Mucosa of stomach (tissue), 1 donor: Measurements from ENCODE around the gene GAB3.

ENCODE experiments used
- H3K27me3 ChIP-seq: one replicate; pipeline ENCODE4 v1.7.0; 2013; ENCODE audit warnings: mild to moderate bottlenecking, low read length; ENCODE audit not compliant: control insufficient read depth, insufficient read depth
- H3K36me3 ChIP-seq: one replicate; pipeline ENCODE4 v1.7.0; 2013; ENCODE audit warnings: low read length; ENCODE audit not compliant: control insufficient read depth, insufficient read depth
- H3K4me1 ChIP-seq: one replicate; pipeline ENCODE4 v1.7.0; 2013; ENCODE audit warnings: mild to moderate bottlenecking, low read length; ENCODE audit not compliant: control insufficient read depth, insufficient read depth
- H3K4me3 ChIP-seq: one replicate; pipeline ENCODE4 v1.7.0; 2013; ENCODE audit warnings: low read length
- H3K9ac ChIP-seq: one replicate; pipeline ENCODE4 v1.7.0; 2013; ENCODE audit warnings: mild to moderate bottlenecking, low read length, moderate library complexity
- H3K9me3 ChIP-seq: one replicate; pipeline ENCODE4 v1.7.0; 2013; ENCODE audit warnings: mild to moderate bottlenecking, low read length, moderate library complexity; ENCODE audit not compliant: control insufficient read depth
- donor health status: Pancreatic carcinoma.

Gene GAB3

DNA sequence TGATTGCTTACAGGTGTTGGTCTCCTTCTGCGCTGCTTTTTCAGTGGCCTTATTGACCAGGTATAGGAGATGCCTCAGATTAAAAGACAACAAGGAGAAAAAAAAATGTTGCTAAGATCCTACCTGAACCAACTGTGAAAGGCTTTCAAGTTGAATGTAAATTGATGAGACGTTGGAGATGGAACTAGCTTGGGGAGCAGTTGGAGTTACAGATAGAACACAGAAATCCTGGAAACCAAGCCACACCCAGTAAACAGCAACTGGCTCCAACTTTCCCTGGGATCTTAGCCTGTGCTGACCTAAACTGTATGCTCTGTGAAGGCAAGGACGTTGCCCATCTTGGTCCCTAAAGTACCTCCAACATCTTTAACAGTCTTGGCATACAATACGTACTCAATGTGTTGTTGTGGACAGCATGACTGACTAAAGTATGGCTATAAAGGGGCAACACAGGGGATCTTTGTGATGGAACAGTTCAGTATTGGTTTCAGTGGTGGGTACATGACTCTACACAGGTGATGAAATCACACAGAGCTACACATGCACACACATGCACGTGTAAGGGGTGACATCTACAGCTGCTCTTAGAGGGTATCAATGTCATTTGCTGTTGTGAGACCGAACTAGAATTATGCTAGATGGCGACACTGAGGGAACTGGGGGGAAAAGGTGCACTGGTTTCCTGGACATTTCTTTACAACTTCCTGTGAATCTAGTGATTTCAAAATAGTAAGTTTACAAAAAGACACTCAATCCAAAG is 22.3 kb downstream of the GAB3 start:
- Histone ChIP-seq H3K4me1 (peaks cover 7% of the 10 kb centered on the region), H3K9me3 (no peaks in the 10 kb centered on the region), H3K36me3 (no peaks in the 10 kb centered on the region), H3K4me3 (no peak overlapping the region), H3K27me3 (no peaks in the 10 kb centered on the region), H3K9ac (no peak overlapping the region)

GRCh38 chrX:154727871-154728270 is 23.0 kb downstream of the GAB3 start:
- H3K9me3 ChIP-seq = no peaks in the 10 kb centered on the region
- H3K27me3 ChIP-seq = no peaks in the 10 kb centered on the region
- H3K9ac ChIP-seq = no peak overlapping the region
- no peak overlapping the region for H3K4me3 ChIP-seq
- peaks cover 7% of the 10 kb centered on the region for H3K4me1 ChIP-seq
- H3K36me3 ChIP-seq = no peaks in the 10 kb centered on the region

- Histone ChIP-seq H3K9ac (no peak overlapping the region), H3K36me3 (no peaks in the 10 kb centered on the region), H3K27me3 (no peaks in the 10 kb centered on the region), H3K9me3 (no peaks in the 10 kb centered on the region), H3K4me1 (peaks cover 7% of the 10 kb centered on the region), H3K4me3 (no peak overlapping the region)
These were observed 23.5 kb downstream of the GAB3 start for GRCh38 chrX:154727418-154727817.

- H3K9me3 ChIP-seq = no peaks in the 10 kb centered on the region
- H3K36me3 ChIP-seq = no peaks in the 10 kb centered on the region
- H3K4me1 ChIP-seq = no peaks in the 10 kb centered on the region
- no peaks in the 10 kb centered on the region for H3K27me3 ChIP-seq
- H3K9ac ChIP-seq = no peak overlapping the region
- H3K4me3 ChIP-seq = no peak overlapping the region
These were observed 25.7 kb downstream of the GAB3 start for GRCh38 chrX:154724993-154725756.

DNA sequence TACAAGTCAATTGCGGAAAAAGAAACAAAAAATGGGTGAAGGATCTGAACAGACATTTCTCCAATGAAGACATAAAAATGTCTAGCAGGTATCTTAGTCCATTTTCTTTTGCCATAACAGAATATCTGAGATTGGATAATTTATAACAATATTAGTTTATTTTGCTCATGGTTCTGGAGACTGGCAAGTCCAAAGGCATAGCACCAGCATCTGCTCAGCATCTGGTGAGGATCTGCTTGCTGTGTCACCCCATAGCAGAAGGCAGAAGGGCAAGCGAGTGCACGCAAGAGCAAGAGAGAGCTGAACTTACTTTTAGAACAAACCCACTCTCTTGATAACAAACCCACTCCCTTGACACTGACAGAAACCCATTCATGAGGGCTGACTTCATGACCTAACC is 29.7 kb downstream of the GAB3 start:
- Histone ChIP-seq H3K27me3 (no peaks in the 10 kb centered on the region), H3K9me3 (no peaks in the 10 kb centered on the region), H3K4me1 (peaks cover 4% of the 10 kb centered on the region), H3K4me3 (no peak overlapping the region), H3K36me3 (no peaks in the 10 kb centered on the region), H3K9ac (no peak overlapping the region)

DNA sequence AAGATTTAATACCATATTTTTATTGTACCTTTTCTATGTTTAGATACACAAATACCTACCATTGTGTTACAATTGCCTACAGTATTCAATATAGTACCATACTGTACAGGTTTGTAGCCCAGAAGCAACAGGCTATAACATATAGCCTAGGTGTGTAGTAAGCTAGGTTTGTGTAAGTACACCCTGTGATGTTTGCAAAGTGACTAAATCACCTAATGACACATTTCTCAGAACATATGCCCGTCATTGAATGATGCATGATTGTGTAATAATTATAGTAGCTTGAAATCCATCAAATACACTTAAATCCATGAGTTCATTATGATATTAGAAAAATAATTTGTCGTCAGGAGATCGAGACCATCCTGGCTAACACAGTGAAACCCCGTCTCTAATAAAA is 30.8 kb downstream of the GAB3 start:
- no peaks in the 10 kb centered on the region for H3K36me3 ChIP-seq
- H3K4me1 ChIP-seq = peaks cover 4% of the 10 kb centered on the region
- no peak overlapping the region for H3K9ac ChIP-seq
- no peaks in the 10 kb centered on the region for H3K27me3 ChIP-seq
- no peaks in the 10 kb centered on the region for H3K9me3 ChIP-seq
- no peak overlapping the region for H3K4me3 ChIP-seq

DNA sequence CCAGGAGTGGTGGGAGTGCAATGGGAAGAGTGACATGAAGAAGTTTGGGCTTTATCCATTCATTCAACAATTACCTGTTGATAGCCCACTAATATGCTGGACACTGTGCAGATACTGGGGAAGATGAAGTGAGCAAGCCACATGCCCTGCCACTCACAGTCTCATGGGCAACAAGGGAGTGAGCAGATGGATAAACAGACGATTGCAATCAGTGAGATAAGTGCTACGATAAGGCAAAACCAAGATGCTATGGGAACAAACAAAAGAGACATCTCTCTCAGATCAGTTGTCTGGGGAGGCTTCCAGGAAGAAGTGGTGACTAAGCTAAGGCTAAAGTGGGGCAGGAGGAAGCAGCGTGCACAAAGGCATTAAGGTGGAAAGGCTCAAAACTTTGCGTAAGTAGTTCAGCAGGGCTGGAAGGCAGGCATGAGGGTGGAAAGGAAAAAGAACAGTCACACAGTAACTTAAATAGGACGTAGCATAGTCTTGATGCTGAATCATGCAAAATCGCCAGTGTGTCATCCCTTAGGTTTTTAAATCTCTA is 31.7 kb downstream of the GAB3 start:
- H3K4me1 ChIP-seq = peaks cover 4% of the 10 kb centered on the region
- H3K4me3 ChIP-seq = no peak overlapping the region
- H3K9ac ChIP-seq = no peak overlapping the region
- no peaks in the 10 kb centered on the region for H3K36me3 ChIP-seq
- no peaks in the 10 kb centered on the region for H3K27me3 ChIP-seq
- H3K9me3 ChIP-seq = no peaks in the 10 kb centered on the region

- no peak overlapping the region for H3K4me3 ChIP-seq
- H3K36me3 ChIP-seq = no peaks in the 10 kb centered on the region
- no peaks in the 10 kb centered on the region for H3K27me3 ChIP-seq
- H3K9me3 ChIP-seq = no peaks in the 10 kb centered on the region
- no peak overlapping the region for H3K9ac ChIP-seq
- peaks cover 4% of the 10 kb centered on the region for H3K4me1 ChIP-seq
These were observed 32.3 kb downstream of the GAB3 start for GRCh38 chrX:154718616-154719015.

DNA sequence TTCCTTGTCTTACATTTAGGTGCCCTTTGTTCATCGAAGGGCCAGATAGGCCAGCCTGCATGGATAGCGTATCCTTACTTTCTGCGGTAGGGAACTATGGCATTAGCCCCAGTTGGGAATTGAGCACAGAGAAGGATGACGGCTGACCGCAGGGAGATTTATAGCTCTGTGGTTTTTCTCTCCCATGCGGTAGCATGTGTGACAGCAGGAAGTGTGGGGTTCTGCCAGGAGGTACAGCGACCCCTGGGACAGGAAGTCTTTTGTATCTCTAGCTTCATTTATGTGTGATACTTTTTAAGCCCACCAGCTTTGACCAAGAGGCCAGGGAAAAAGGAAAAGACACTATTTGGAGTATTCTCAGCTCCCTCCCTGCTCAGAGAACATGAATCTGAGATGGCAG is 33.1 kb downstream of the GAB3 start:
- no peak overlapping the region for H3K9ac ChIP-seq
- peaks cover 4% of the 10 kb centered on the region for H3K4me1 ChIP-seq
- no peaks in the 10 kb centered on the region for H3K27me3 ChIP-seq
- H3K9me3 ChIP-seq = no peaks in the 10 kb centered on the region
- H3K36me3 ChIP-seq = no peaks in the 10 kb centered on the region
- H3K4me3 ChIP-seq = no peak overlapping the region

DNA sequence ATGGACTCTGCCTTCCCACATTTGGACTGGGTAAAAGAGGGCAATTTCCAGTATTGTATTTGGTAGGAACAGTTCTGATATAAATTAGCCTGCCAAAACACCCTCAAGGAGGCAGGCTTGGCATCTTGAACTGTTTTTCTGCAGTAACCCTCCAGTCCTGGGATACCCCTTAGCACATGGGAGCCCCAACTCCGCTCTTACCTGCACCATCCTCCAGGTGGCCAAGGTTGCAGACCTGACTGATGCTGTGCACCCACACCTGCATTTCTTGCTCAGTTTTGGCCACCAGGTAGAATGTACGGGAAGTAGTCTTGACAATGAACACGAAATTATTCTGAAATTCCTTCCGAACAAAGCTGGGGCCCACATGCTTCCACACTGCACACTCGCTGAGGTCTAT is 35.1 kb downstream of the GAB3 start:
- H3K4me1 ChIP-seq = peaks cover 4% of the 10 kb centered on the region
- H3K36me3 ChIP-seq = no peaks in the 10 kb centered on the region
- no peak overlapping the region for H3K9ac ChIP-seq
- H3K4me3 ChIP-seq = no peak overlapping the region
- no peaks in the 10 kb centered on the region for H3K27me3 ChIP-seq
- no peaks in the 10 kb centered on the region for H3K9me3 ChIP-seq

DNA sequence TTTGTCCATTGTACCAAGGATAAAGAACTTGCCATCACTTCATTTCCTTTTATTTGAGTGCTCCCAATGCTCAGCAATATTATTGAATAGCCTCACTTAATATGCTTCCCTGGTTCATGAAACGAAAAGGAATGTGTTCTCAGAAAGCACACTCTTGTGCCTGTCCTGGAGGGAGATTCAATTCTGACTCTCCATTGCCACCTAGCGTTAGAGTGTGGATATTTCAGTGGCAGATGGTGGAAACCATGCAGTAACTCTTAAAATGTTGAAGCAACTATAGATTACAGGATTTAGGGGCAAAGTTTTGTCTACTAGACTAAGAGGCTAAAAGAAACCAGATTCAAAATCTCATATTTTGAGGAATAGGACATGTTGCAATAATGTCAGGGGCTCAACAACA is 36.0 kb downstream of the GAB3 start:
- no peaks in the 10 kb centered on the region for H3K36me3 ChIP-seq
- H3K9ac ChIP-seq = no peak overlapping the region
- no peak overlapping the region for H3K4me3 ChIP-seq
- no peaks in the 10 kb centered on the region for H3K9me3 ChIP-seq
- no peaks in the 10 kb centered on the region for H3K27me3 ChIP-seq
- H3K4me1 ChIP-seq = peaks cover 4% of the 10 kb centered on the region
